ENCODE results near the gene GLMN.

DNA sequence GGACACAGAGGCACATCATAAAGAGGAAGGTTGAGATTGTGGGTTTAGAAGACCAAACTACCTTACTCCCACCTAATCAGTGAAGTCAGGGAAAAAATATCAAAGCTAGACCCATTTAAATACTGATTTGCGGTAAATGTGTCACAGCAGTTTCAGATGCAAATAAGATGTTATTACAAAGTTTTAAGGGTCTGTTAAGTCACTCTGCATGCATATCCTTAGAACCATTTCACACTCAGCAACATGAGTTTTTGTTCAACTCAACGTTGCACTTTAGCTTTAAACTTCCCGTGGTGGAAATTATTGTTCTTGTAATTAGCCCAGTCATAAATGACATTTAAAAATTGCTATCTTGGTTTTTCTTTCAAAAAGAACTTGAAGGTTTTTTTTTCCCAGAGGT is 34.9 kb upstream of the GLMN start:
- TF ChIP-seq, protein P1, sequence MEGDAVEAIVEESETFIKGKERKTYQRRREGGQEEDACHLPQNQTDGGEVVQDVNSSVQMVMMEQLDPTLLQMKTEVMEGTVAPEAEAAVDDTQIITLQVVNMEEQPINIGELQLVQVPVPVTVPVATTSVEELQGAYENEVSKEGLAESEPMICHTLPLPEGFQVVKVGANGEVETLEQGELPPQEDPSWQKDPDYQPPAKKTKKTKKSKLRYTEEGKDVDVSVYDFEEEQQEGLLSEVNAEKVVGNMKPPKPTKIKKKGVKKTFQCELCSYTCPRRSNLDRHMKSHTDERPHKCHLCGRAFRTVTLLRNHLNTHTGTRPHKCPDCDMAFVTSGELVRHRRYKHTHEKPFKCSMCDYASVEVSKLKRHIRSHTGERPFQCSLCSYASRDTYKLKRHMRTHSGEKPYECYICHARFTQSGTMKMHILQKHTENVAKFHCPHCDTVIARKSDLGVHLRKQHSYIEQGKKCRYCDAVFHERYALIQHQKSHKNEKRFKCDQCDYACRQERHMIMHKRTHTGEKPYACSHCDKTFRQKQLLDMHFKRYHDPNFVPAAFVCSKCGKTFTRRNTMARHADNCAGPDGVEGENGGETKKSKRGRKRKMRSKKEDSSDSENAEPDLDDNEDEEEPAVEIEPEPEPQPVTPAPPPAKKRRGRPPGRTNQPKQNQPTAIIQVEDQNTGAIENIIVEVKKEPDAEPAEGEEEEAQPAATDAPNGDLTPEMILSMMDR (IDR thresholded peaks at IDR 0.05; ENCODE audit: low read length), result no peak
- no peak for TF ChIP-seq EZH2 (optimal IDR thresholded peaks at IDR 0.05; ENCODE audit: low read depth, low read length)
- no peak for TF ChIP-seq EZH2phosphoT487 (IDR thresholded peaks at IDR 0.05; ENCODE audit: low read length)
